Activated CD4-positive, CD25-positive, alpha-beta regulatory T cell treated with anti-CD3 and anti-CD28 coated beads, Interleukin-2, amount 50 U/mL, for 16 hours (primary cell): ENCODE measurements around the gene RPL29.
"Not testable (repeated sequence)": the region's sequence is repeated elsewhere in the genome, so short reads cannot be mapped to it uniquely, and the experiment has no call there.

ENCODE experiments used
- DNase-seq: peaks from one replicate; pipeline ENCODE4 v3.0.0-alpha.2; 2020; ENCODE audit warnings: low read depth, low spot score

Gene RPL29

GRCh38 chr3:52006017-52006819 lies 10.5 kb upstream of the RPL29 start:
- DNase-seq: no peak

DNA sequence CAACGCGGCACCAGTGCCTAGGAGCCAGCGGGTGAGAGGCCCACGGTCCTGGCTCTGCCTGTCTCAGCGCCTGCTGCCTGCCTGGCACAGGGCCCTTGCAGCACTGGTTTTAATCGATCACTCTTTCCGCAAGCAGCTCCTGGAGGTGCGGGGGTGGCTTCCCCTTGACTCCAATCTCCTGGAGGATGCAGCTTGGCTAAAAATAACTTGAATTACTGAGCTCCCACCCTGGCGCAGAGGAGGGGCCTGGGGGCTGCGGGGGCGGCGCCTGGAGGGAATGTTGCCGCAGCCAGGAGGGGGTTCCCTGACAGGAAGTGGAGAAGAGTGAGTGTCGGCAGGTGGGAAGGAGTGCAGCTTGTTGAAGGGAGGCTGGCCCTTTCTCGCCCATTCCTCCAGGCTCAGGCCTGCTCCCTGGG lies 9.9 kb upstream of the RPL29 start:
- no peak for DNase-seq

DNA sequence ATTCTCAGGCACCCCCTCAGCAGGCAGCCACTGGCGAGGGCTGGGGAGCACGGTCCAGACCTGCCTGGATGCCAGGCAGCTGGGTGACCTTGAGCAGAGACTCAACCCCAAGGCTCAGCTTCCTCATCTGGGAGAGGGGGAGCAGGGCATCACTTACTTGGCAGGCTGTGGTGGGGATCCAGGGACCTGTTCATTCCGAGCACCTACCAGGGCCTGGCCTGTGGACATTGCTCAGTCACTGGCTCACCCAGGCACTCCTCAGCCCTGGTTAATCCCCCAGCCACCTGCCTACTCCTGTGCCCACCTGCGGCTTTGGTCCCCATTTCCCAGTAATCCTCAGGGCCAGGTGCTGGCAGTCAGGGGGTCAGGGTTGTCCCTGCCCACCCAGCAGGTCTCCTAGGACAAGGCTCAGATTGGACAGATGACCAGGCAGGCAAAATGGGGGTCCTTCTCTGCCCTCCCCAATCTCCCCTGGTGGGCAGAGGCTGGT lies 9.3 kb upstream of the RPL29 start:
- DNase-seq: no peak

GRCh38 chr3:52004163-52004787 lies 8.6 kb upstream of the RPL29 start:
- no peak for DNase-seq

GRCh38 chr3:52002748-52003147 lies 7.1 kb upstream of the RPL29 start:
- no peak for DNase-seq

- DNase-seq: peak; percentile 66
These were observed 5.8 kb upstream of the RPL29 start for GRCh38 chr3:52001443-52001974.

GRCh38 chr3:51999846-52000245 lies 4.2 kb upstream of the RPL29 start:
- no peak for DNase-seq

DNA sequence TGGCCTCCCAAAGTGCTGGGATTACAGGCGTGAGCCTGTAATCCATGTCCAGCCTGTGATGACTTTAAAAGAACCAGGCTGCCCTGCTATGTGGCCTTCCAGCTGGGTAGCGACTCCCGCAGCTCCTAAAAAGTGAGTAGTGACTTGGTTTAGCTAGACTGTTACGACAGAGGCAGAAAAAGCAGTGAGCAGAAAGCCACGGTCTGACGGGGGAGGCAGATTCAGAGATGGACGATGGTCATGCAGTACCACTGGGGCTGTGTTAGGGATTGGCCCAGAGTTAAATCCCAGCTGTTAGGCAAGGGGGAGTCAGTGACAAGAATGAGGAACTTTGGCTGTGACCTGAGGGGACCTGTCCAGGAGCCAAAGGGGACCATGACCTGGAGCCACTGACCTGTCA lies 3.1 kb upstream of the RPL29 start:
- no peak for DNase-seq

DNA sequence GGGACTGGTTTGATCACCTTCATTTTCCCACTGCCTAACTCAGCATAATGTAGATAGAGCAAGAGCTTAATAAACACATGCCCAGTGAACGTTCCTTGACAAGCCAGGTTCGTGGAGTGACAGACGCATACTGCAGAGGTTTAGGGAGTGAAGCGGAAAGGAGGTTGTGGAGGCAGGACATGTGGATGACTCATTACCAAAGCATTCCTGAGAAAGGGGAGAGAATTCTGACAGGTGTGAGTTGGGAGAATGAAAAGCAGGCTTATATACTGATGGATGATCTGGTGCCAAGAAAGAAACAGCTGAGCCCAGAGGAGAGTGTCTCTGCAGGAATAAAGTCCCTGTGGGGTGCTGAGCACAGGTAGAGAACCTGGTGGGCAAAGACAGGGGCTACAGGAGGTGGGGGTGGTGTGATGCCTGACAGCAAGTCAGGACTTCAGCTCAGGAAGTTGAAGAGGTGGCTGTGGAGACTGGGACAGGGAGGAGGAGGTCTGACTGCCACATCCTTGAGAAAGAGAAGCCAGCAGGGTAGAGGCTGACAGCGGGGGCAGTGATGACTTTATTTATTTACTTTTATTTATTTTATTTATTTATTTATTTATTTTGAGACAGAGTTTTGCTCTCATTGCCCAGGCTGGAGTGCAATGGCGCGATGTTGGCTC lies 2.4 kb upstream of the RPL29 start:
- DNase-seq: no peak

GRCh38 chr3:51997172-51997571 lies 1.5 kb upstream of the RPL29 start:
- no peak for DNase-seq

DNA sequence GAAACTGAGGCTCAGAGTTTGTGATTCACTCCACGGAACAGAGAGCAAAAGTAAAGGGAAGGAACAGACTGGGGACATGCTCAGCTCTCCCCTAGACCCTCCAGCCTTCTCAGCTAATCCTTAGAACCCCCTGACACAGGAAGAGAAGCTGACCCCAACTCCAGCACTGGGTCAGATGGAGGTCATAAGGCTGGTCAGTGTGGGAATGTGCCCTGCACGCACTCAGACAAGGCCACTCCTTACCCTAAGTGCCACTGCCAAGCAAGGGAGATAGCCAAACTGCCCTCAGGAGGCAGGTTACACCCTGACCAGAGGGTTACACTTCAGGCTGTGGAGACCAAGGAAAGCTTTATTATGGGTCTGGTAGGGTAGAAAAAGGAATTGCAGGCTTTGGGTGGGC lies 1.2 kb downstream of the RPL29 start:
- no peak for DNase-seq

DNA sequence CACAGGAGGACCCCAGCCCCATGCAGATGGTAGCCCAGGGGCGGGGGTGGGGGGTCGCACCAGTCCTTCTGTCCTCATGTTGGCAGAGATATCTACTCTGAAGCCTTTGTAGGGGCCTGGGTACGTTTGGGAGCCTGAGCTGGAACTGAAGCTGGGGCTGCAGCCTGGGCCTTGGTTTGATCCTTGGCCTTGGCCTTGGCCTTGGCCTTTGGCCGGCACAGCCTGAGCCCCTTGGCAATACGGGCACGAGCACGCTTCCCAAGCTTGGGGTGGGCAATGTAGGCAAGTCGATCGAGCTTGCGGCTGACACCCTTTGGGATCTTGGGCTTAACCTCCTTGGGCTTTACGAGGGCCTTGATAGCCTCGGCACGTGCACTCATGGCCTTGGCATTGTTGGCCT lies 2.0 kb downstream of the RPL29 start:
- DNase-seq: not testable (repeated sequence)

DNA sequence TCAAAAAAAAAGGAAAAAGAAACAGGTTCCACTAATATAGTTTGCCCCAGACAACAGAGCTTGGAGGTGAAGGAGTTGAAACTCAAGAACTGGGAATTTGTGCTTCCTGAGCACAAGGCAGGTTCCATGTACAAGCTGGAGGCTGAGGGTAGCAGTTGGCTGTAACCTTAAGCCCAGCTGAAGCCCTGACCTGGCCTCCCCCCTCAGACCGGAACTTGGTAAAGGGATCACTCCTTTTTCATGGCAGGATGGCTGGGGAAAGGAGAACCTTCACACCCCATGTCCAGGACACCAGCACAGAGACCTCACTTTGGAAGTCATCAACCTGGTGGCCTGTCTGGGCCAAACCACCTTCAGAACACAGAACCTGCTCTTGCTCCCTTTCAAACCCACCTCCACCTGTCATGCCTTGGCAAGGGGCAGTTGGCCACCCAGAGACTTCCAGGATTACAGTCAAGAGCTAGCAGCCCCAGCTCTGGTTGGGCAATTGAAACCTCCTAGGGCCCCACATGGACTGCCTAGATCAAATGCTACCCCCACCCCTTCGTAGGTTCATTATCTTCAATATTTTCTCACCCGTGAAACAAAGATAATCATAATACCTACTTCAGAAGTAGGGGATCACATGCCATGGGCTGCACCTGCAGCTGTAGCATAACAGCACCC lies 3.5 kb downstream of the RPL29 start:
- DNase-seq: no peak

GRCh38 chr3:51990501-51990971 lies 5.2 kb downstream of the RPL29 start:
- not testable (repeated sequence) for DNase-seq

GRCh38 chr3:51988286-51989146 lies 7.2 kb downstream of the RPL29 start:
- DNase-seq: no peak

DNA sequence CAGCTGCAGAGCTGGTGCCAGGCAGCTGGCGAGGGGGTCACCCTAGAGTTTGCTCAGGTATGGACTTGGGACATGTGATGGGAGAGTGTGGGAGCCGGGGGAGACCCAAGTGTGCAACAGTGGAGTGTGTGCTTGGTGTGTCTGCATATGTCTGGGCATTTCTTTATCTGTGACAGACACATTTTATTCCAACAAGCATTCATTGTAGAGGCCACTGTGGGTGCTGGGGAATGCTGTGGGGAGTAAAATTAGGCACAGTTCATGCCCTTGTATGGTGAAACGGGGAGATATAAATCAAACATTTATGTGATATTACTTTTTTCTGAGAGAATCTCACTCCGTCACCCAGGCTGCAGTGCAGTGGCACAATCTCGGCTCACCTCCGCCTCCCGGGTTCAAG lies 8.1 kb downstream of the RPL29 start:
- DNase-seq: no peak

DNA sequence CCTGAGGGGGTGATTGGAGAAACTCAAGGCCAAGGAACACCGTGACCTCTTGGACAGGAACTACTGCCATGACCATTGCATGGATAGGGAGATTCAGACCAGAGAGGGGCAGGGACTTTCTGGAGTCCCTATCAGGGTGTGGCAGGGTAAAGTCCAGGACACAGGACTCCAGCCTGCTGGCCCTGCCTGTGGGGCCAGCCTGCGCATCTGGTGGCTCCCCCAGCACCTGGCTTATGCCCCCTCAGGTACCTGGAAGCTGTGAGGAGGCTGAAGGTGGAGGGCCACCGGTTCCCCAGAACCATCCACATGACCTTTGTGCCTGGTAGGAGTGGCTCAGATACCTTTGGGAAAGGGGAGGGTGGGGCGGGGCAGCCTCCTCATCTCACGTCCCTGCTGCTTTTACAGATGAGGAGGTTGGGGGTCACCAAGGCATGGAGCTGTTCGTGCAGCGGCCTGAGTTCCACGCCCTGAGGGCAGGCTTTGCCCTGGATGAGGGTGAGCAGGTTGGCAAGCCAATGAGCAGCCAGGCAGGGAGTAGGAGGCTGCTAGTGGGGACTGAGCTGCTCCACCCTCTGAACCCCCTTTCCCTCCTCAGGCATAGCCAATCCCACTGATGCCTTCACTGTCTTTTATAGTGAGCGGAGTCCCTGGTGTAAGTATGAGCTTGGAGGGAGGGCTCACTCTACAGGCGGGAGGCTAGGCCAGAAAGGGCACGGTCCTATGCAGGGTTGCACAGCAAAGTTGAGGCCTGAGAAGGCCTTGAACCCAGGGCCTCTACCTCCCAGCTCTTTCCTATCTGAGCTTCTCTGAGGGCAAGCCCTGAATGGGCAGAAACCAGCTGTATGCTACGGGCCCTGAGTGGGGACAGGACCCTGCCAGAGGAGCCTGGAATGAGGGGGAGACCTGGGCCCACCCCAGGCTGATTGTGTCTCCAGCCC lies 9.4 kb downstream of the RPL29 start:
- DNase-seq: no peak

- no peak for DNase-seq
These were observed 10.6 kb downstream of the RPL29 start for GRCh38 chr3:51985063-51985462.

- no peak for DNase-seq
These were observed 11.4 kb downstream of the RPL29 start for GRCh38 chr3:51984269-51984647.
